SU-DHL-6 (cell line): Measurements from ENCODE around the gene OSBP2.

Experiments used
- EZH2phosphoT487 ChIP-seq: fragments of 200-600 bp; sonication (generic), shearing (Covaris generic); conservative IDR thresholded peaks from 2 replicates; pipeline ENCODE4 v1.6.1; 2018; ENCODE audit warnings: mild to moderate bottlenecking, antibody characterized with exemption, low read length, moderate library complexity, mixed read lengths
- TF ChIP-seq, protein P1 (sequence below): fragments of 200-600 bp; sonication (generic); IDR thresholded peaks from one replicate; pipeline ENCODE4 v1.5.1; 2017; ENCODE audit warnings: antibody characterized with exemption, mild to moderate bottlenecking, low read length, moderate library complexity; ENCODE audit not compliant: insufficient read depth, poor library complexity, severe bottlenecking

DNA sequence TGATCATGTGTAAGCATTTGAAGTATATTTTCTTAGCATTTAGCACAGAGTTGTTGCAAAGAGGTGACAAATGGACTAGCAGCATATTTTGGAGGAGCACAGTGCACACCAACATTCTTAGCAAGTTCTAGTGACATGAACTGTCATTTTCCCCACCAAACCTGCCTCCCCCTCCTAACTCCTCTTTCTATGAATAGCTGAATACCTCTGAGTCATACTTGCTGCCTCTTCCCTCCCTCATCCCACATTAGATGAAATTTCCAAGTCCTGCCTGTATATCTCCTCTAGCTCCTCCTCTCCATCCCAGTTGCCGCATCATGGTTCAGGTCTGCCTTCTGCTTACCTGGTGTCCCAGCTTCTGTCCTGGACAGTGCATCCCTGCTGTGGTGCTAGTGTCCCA lies 7.2 kb downstream of the OSBP2 start:
- TF ChIP-seq, protein P1, sequence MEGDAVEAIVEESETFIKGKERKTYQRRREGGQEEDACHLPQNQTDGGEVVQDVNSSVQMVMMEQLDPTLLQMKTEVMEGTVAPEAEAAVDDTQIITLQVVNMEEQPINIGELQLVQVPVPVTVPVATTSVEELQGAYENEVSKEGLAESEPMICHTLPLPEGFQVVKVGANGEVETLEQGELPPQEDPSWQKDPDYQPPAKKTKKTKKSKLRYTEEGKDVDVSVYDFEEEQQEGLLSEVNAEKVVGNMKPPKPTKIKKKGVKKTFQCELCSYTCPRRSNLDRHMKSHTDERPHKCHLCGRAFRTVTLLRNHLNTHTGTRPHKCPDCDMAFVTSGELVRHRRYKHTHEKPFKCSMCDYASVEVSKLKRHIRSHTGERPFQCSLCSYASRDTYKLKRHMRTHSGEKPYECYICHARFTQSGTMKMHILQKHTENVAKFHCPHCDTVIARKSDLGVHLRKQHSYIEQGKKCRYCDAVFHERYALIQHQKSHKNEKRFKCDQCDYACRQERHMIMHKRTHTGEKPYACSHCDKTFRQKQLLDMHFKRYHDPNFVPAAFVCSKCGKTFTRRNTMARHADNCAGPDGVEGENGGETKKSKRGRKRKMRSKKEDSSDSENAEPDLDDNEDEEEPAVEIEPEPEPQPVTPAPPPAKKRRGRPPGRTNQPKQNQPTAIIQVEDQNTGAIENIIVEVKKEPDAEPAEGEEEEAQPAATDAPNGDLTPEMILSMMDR = no peak
- TF ChIP-seq EZH2phosphoT487 = no peak
